Measurements from ENCODE around the gene CEP19.

DNA sequence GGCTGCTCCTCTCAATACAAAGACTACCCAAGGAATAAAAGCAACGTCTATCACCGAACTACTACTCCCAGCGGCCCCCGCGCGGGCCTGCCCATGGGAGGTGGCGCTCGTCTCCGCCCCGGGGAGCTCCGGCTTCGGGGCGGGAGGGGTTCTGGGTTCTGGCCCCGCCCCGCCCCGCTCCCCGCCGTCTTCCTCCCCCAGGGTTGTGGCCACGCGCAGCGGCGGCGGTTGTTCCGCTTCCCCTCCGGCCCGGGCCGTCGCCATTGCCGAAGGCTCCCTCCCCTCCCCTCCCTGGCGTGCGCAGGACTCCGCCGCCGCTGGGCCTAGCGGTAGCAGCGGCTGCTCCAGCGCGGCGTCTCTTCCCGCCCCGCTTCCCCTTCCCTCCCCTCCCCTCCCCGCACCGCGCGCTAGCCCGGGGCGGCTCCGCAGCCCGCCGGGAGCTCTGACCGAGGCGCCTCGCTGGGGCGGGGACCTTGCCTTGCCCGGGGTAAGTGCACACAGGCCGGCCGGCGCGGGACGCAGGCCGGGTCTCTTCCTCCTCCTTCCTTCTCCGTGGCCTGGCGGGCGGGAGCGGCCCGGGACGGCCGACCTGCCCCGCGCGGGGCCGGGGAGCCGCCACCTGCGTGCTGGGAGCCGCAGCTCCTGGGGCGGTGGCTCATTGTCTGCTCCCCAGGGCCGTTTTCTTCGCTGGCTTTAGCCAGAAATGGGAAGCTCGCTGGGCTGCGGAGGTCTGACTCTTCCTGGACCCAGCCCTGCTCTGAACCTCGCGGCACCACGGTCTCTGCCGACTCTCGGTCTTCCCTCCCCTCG is 27.8 kb upstream of the CEP19 start, which contains the start of gene PAK2:
- no peak for TF ChIP-seq CTCF (conservative IDR thresholded peaks at IDR 0.05; ENCODE audit: low read length)
- TF ChIP-seq EZH2phosphoT487 (IDR thresholded peaks at IDR 0.05; ENCODE audit: borderline replicate concordance), result no peak

All from Loucy (cell line).